CD4-positive, alpha-beta T cell treated with Interleukin-17A for 1 hour (primary cell): ENCODE results near the gene HOXC10.

Experiments used
- DNase-seq: peaks from one replicate; pipeline ENCODE4 v3.0.0-alpha.2; 2020

Gene HOXC10

DNA sequence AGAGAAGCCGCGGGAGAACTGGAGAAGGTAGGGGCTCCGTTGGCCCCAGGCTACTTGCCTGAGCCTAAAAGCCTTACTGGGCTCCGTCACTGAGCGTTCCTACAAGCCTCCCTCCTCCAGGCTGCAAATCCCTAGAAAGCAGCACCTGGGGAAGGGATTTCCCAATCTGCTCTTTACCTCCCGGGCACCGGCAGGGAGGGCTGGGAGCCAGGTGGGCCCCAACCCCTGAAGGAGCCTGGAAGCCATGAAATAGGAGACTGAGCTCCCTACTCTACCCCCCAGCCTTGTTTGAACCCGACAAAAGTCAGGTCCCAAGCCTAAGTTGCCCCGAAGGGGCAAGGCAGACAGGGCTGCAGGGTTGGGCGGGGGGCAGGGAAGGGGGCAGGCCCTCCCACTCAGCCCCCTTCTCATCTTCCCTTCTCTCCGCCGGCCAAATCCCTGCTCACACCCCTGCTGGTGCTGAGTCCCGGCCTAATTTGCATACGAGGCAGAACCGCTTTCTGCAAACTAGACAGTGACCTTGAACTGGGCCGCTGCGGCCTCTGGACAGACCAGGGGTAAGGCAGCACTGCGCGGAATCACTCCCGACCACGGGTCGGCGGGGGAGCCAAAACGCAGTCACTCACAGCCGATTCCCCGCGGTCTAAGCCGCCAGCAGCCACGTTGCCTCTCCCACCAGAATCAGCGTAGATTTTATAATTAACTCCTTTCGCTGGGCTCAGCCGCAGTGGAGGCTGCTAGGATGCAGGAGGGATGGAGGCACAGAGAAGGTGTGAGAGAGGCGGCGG is 34.0 kb upstream of the HOXC10 start:
- no peak for DNase-seq

DNA sequence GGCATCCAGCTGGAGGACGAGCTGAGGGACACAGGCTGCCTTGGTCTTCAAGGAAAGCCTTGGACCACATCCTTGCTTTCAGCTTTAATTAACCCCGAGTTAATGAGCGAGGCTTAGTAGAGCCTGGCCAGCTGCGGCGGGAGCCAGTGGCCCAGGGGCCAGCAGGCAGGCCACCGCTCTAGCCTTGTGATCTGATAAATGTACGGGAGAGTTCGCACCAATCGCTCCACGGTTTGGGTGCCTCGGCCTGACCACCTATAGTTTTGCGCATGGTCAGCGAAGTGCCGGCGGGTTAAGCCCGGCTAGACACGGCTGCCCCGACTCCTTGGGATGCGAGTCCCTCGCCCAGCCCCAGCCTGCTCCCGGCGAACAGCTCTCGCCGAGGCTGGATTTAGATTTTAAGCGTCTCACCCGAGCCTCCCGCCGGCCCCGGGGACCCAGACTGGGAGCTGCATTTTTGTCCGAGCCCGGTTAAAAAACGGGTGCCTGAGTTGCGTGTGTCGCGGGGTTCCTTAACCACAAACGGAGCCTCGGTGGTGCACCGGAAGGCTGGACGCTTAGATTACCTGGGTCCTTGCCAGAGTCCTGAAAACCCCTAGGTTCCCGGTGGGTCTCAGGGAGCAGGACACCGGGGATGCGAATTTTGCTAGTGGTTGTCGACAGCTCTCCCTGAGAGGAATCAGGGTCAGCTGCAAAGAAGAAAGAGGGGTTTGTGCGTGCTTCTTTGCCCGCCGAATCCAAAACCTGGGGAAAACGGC is 33.2 kb upstream of the HOXC10 start:
- DNase-seq: no peak

DNA sequence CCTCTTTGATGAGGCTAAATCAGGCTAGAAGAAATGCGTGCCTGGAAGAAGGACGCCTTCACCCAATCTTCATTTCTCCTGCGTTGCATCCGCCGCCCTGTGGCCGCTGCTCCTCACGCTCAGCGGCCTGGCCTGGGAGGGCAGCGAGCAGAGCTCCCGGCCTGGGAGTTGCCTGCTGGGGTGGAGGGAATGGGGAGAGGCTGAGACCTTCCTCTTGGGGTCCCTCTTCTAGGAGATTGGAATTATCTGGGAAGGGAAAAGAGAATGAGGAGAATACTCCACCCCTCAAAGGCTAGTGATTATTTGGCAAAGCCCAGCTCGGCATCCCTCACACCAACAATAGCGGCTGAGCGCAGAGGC is 32.6 kb upstream of the HOXC10 start:
- no peak for DNase-seq

DNA sequence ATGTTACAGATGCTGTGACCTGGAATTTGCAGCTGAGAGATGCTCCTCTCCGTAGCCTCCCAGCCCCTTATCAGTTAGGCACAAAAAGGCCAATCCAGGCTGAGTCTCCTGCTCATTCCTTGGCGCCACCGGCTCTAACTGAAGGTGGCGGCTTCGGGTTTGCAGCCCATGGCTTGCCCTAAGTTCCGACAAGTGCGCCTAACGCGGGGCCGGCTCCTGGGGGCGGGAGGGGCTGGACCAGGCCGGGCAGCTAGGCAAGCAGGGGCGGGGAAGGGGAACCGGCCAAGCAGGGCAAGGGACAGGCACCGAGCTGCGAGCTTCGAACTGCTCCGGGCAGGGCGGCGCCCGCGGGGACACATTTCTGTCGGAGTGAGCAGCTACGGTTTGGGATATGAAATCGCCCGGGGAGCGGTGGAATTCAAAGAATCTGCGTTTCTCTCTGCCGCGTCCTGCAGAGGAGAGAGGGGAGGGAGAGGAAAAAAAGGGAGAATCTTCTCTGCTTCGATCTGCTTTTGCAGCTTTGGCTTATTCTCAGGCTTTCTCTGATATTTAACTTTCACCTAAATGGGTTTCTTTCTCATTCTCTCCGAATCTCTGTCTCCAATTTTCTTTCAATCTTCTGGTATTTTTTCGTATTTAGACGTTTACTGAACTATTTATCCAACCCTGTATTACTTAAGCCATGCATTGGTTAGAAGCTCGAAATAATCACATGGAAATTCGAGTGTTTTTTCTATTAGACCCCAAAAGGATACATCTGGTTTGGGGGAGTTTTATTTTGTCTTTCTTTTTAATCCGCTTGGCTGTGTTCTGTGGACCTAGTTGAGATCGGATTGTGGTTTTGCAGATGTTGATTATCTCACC is 31.8 kb upstream of the HOXC10 start:
- DNase-seq: no peak

DNA sequence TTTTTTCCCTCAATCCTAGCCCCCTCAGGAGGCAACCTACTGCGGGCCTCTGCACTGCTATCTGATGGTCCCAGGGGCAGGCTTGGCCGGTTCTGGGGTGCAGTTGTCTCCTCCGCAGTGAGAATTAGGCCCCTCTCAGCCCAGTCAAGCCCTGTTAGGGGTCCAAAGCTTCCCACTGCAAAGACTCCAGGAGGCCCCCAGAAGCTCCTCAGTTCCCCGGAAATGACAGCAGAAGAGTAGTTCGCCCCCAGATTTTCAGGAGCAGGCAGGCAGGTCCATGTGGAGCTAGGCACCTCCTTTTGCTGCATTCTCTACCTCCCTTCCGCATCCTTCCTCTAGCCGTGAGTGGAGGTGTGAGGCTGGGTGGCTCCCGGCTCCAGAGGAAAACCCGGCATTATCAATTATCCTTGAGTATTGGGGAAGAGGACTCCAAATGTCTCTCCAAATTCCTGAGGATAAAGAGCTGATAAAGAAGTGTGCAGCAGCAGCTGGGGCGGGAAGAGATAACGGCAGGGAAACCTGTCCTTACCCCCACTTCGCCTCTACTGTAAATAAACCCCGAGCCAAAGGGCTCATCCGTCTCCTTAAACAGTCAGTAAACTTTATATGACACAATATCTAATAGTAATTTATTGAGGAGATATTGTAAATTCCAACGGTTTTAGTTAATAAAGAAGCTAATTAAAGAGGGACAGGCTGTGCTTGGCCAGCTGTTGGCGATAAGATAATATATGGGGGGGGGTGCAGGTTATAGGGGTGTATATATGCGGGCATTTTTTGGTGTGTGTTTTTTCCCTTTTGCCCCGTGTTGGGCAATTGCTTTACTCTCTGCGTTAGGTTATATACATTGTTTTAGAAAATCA is 30.9 kb upstream of the HOXC10 start:
- DNase-seq: no peak

DNA sequence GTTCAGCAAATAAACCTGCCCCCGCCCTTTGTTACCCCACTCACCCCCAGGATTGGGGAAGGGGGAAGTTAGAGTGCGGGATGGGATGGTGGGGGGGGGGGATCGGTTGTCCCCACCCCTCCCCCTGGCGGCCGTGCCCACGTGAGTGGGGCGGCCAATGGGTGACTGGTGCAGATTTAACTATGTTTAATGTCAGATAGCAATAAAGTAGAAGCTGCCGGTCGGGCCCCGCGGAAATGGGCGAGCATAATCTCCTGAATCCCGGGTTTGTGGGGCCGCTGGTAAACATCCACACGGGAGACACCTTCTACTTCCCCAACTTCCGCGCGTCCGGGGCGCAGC is 30.3 kb upstream of the HOXC10 start, which contains the start of gene HOXC12:
HOXC12 (plus strand) TSS at position 210 of the 342 bp plus-strand sequence; CDS start at position 237, 27 bp downstream.
- no peak for DNase-seq

DNA sequence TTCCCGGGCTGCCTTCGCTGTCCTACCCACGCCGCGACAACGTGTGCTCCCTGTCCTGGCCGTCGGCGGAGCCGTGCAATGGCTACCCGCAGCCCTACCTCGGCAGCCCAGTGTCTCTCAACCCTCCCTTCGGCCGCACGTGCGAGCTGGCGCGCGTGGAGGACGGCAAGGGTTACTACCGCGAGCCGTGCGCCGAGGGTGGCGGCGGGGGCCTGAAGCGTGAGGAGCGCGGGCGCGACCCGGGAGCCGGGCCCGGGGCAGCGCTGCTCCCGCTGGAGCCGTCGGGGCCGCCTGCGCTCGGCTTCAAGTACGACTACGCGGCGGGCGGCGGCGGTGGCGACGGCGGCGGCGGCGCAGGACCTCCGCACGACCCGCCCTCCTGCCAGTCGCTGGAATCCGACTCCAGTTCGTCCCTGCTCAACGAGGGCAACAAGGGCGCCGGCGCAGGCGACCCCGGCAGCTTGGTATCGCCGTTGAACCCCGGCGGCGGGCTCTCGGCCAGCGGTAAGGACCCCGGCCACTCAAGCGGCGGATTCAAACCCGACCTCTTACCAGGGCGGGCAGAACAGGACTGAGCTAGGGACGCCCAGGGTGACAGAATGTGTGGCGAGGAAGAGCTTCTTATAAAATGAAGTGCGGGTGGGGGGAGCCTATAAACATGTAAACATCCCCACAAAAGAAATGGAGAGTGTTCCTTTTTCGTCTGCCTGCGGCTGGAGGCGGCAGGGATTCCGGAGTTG is 29.7 kb upstream of the HOXC10 start:
- DNase-seq: no peak

DNA sequence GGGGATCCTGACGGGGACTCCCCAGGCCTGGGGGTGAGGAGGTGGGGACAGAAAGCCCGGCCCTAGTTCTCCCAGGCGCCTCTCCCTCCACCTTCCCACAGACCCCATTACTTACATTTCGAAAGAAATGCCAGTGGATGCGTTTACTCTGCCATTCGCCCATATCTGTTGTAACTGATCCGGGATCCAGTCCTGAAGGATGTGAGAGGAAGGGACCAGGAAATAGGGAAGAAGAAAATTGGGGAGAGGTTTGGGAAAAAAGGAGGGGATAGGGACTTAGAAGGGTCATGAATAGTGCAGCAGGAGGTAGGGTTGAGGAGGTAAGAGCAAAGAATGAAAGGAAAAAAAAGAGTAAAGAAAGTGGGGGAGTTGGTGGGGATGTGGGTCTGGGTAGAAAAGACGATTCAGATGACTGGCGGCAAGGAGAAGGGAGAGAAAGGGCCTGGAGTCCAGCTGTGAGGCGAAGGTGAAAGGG is 29.1 kb upstream of the HOXC10 start:
- no peak for DNase-seq

DNA sequence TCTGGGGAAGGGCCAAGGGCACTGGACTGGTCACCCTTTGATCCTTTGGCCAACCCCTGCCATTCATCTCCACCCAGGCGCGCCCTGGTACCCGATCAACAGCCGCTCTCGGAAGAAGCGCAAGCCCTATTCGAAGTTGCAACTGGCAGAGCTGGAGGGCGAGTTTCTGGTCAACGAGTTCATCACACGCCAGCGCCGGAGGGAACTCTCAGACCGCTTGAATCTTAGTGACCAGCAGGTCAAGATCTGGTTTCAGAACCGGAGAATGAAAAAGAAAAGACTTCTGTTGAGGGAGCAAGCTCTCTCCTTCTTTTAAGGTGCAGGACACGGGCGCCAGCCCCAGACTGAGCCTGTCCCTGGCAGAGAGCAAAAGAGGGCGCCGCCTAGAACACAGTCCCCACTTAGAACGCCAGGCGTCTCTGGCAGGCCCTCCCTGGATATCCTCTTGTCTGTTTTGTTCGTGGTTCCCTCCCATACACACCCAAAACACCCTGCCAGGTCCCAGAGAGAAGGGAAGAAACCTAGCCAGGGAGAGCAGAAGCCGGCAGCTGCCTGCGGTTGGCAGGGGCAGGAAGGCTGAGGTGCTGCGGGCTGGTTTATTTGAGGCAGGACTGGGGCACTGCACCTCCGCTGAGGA is 28.6 kb upstream of the HOXC10 start:
- DNase-seq: no peak

DNA sequence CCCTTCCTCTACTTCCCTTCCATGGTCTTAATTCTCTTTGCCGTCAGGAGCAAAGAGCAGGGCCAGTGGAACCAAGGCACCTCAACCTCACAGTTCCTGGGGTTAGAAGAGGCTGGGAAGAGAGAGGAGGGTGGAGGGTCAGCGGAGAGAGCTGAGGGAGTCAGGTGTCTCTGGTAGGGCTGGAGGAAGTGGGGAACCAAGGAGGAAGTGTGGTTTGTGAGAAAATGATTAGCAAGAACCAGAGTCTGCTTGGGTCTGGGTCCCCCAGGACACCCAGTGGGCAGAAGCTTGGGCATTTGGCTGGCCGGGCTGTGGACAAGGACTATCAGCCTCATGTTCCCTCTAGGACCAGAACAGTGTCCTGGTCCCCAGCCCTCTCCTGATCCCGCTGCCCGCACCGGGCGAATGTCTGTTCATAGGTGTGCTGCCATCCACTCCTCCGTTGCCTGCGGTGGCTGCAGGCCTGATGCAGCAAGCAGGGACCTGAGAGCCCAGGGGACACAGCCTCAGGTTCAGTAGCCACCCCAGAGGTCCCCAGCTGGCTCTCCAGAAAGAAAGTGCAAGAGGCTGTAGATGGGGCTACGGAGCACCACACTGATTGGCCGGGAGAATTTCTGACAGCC is 27.9 kb upstream of the HOXC10 start:
- DNase-seq: no peak

DNA sequence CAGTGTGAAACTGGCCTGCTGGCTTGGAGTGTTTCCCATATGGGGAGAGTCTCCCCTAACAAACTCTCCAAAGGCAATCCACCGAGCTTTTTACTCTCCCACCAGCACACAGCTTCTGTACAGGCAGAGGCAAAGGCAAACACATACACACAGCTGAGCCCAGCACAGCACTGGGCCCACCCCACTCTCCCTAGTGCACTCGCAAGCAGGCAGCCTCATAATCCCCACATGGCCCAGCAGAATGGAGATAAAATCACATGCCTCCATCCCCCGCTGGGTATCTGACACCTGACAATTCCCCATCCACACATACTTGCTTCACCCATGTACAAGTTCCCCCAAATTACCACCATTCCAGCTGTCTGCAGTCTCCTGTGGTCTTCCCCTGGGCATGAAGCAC is 26.8 kb upstream of the HOXC10 start:
- DNase-seq: no peak

DNA sequence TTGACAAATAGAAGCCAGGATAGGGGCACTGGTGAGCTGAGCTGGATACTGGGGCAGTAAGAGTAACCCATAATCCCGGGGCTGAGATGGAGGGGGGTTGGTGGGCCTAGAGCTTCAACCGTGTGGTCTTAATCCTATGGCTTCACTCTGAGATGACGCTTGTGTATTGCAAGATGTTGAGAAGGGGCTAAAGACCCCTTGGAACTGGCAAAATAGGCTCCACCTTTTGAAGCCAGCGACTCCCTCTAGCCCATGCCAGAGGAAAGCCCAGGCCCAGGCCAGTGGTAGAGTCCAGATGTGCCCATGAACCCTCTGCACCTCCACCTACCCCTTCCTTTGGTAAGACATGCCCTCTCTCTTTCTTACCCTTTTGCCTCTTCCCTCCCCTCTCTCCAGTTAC is 25.6 kb upstream of the HOXC10 start:
- DNase-seq: no peak

DNA sequence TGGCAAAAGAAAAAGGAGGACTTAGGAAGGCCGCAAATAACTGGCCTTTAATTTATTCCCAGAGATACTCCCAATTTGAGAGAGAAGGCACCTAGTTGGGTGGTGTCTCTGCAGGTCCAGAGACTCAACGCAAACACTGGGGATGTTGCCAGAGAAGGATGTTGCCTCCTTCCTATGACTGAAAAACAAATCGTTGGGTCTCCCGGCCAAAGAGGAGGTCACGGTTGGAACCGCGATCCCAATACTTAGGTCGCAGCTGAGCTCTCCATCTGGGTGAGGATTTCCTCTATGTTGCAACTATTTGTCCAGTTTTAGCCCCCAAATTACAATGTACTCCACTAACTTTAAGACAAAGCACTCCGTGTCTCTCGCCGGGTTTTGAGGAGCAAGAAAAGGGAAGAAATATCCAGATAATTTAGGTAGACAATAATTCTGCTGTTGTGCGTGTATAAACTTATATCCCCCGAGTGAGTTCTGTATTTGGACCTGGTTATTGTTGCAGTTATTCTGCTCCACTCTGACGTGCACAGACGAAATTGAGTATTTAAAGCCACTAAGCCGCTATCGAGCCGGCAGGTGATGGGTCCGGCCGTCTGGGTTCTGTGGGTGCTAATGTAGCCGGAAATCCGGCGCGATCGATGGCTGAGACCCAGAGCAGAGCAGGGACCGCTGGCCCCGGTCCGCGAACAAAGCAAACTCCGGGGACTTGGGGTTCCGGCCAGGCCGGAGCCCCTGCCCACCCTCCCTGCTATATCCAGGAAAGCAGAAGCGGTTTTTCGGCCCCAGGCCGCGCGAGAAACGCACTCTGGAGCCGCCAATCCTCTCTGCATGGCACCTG is 24.5 kb upstream of the HOXC10 start:
- no peak for DNase-seq

DNA sequence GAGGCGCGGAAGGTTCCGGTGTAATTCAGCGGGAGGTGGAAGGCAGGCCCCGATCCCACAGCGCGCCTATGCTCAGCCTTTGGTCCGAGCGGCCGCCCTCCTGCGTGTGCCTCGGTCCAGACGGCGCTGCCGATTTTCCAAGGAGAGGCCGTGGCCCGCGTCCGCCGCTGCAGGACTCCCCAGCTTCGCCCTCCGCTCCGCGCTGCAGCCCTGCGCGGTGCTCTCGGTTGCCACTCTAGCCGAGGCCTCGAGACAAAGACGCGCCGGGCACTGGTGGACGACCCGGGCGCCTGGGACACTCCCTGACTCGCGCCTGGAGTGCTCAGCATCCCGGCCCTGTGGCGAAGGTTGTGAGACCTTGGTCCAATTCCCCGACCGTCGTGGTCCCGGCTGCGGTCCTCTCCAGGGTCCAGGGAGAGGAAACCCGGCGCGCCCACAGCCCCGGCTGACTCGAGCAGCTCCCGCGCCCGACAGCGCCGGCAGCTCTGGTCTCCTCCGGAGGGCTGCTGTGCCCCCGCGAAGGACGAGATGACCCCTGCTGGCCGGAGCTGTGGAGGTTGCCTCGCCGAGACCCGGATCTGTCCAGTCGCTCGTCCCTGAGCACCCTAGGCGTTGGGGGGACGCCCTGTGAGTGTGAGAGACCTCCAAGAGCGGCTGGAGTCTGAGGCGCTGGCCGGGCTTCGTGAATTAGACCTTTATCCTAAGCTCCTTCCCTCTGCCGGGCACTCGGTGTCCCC is 23.8 kb upstream of the HOXC10 start:
- DNase-seq: no peak

DNA sequence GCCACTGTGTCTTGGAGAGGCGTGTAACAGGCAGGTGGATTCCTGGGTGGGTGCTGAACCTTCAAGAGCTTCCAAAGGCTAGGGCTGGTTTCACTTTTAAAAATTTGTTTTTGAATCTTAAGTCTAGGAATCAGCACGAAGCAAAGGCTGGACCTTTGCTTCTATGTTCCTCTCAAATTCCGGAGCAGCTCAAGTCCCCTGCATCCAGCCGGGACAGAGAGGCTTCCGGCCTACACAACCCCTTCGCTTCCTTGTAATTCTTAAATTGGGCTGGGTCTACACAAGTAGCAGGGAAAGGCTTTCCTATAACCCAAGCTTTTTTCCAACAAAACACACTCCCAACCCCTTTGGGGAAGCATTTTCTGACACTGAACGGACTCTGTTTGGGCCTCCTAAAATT is 21.9 kb upstream of the HOXC10 start:
- DNase-seq: no peak

DNA sequence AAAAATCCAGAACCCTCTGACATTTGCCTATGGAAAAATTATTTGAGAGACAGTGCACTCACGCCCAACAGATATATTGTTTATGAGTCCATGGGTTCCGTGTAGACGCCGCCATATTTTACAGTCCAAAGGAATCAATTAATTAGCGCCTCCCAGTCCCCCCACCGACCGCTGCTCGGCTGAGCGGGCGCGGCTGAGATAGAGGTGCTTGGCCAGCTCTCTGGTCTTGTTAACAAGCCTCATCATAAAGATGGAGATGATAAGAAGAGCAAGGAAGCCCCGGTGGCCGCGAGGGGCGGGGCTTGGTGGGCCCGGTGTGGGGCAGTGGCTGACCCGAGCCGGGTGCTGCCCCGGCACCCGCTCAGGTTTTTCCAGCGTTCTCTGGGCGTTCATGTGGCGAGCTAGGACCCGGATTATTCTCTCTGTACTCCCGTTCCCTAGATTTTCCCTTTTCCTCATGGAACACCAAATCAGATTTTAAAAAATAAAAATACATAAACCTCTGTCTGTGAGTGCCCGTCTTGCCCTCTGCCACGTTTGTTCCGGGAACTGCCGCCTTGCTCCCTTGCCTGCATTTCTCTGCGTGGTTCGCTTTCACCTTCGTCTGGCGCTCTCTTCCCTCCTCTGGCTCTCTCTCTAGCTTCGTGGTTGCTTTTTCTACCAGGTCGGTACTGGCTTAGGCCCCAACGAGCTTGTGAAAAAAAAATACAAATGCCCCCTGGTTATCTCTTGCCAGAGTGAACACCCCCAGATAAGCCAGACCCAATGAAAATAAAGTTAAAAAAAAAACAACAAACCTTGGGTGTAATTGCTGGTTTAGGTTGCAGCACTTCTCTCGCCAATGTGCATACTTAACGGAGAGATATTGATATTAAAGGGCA is 21.3 kb upstream of the HOXC10 start:
- DNase-seq: no peak

DNA sequence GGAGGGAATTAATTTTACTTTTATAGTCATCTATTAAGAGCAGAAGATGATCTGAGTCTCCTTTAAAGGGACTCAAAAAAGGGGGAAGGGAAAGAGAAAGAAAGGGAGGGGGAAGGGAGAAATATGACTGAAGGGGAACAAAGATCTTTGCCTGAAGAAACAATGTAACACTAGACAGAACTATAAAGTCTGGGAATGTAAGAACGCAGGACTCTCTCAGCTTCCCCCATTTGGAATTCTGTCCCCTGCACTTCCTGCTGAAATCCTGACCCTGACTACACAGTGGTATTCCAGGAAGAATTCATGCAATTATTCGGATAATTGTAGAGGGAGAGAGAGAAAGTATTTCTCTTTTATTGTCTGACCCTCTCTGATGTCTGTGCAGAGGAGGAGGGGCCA is 20.6 kb upstream of the HOXC10 start:
- DNase-seq: no peak
